HepG2 (cell line): Measurements from ENCODE around the gene SMARCA2. TPM values are rescaled to one million over a fixed set of nuclear protein-coding genes. Genes with fewer than 3 reads are reported as not detected.

Experiments
- ATAC-seq: fragments of 200-7000 bp; cut with Tn5 transposase; 3 replicates; pipeline ENCODE4 v1.9.1; 2020; ENCODE audit warnings: mild to moderate bottlenecking, moderate library complexity
- BruUV-seq: library from RNA; stranded (reverse); fragments of 400-500 nt; replicated peaks from 2 replicates; lab custom pipeline; 2021; lab: Mats Ljungman, UMichigan
- CTCF ChIA-PET: fragments of 300-600 bp; formaldehyde crosslinking; extraction: SDS; loops from one replicate; lab custom pipeline; 2021; ENCODE audit warnings: low total read pairs, inconsistent platforms, low intra/inter-chr PET ratio; lab: Yijun Ruan, JAX
- POLR2A ChIA-PET: fragments of 350-600 bp; sonication (Branson Sonifier 250); formaldehyde crosslinking; loops from one replicate; lab custom pipeline; 2020; ENCODE audit warnings: antibody characterized with exemption, inconsistent platforms; lab: Yijun Ruan, JAX
- DNase-seq: peaks from one replicate; pipeline ENCODE4 v3.0.0-alpha.2; 2015; ENCODE audit warnings: low spot score
- FAIRE-seq: peaks from 3 replicates; lab custom pipeline; 2011; peaks lifted over from hg19 to GRCh38; lab: Jason Lieb, UNC
- H2AFZ ChIP-seq: one replicate; pipeline ENCODE4 v1.6.1; 2011; ENCODE audit warnings: low read length, inconsistent platforms
- H3K27ac ChIP-seq: fragments of 300-600 bp; 3 replicates; pipeline ENCODE4 v1.8.0; 2011; ENCODE audit warnings: mixed run types, mild to moderate bottlenecking, mixed read lengths, low read length, inconsistent platforms; ENCODE audit not compliant: insufficient read depth; ENCODE audit errors: extremely low read length
- H3K27me3 ChIP-seq, 2 experiments: fragments of 200-600 bp in 1 of 2; 2 replicates in 1 of 2; 3 replicates in 1 of 2; pipeline versions ENCODE4 v1.6.0 to v1.8.0; 2011; ENCODE audit warnings: low read length in 2 of 2, mild to moderate bottlenecking in 2 of 2, moderate library complexity in 2 of 2, inconsistent platforms in 1 of 2; ENCODE audit not compliant: insufficient read depth in 2 of 2, control insufficient read depth in 1 of 2
- H3K36me3 ChIP-seq, 2 experiments: fragments of 200-600 bp in 1 of 2; replicated peaks in 1 of 2; 2 replicates in 1 of 2; 3 replicates in 1 of 2; pipeline versions ENCODE4 v1.5.1 to v1.8.0; 2011; ENCODE audit warnings: low read length in 2 of 2, inconsistent platforms in 1 of 2; ENCODE audit not compliant: insufficient read depth in 2 of 2, control insufficient read depth in 1 of 2
- H3K4me1 ChIP-seq: 2 replicates; pipeline ENCODE4 v1.5.1; 2012; ENCODE audit warnings: low read length, inconsistent platforms; ENCODE audit not compliant: insufficient read depth
- H3K4me2 ChIP-seq: 2 replicates; pipeline ENCODE4 v1.6.0; 2011; ENCODE audit warnings: low read depth, low read length, inconsistent platforms
- H3K4me3 ChIP-seq, 3 experiments: fragments of 200-600 bp in 1 of 3; sonication (generic), shearing (Covaris generic) in 1 of 3; replicated peaks in 1 of 3; 2 replicates each; pipeline ENCODE4 v1.5.1; 2011 to 2016; ENCODE audit warnings: low read length in 3 of 3, inconsistent platforms in 2 of 3, low read depth in 2 of 3, mild to moderate bottlenecking in 2 of 3, control low read depth in 1 of 3, mixed read lengths in 1 of 3; ENCODE audit not compliant: insufficient read depth in 1 of 3
- H3K79me2 ChIP-seq: one replicate; pipeline ENCODE4 v1.6.1; 2011; ENCODE audit warnings: low read length, inconsistent platforms; ENCODE audit not compliant: insufficient read depth
- H3K9ac ChIP-seq: 2 replicates; pipeline ENCODE4 v1.6.0; 2011; ENCODE audit warnings: mild to moderate bottlenecking, low read depth, low read length, inconsistent platforms; ENCODE audit not compliant: insufficient read depth
- H3K9me3 ChIP-seq: 2 replicates; pipeline ENCODE4 v1.5.1; 2012; ENCODE audit warnings: mild to moderate bottlenecking, low read length
- H4K20me1 ChIP-seq: 2 replicates; pipeline ENCODE4 v1.6.0; 2011; ENCODE audit warnings: inconsistent platforms, mild to moderate bottlenecking, low read length, moderate library complexity; ENCODE audit not compliant: insufficient read depth
- FOXP1 ChIP-seq, 2 experiments: fragments of 450-650 bp in 1 of 2; IDR thresholded peaks; 2 replicates each; pipeline ENCODE4 v1.6.1; 2017 to 2018; ENCODE audit warnings: antibody characterized with exemption in 1 of 2
- HOXD1 ChIP-seq: sonication (generic); formaldehyde crosslinking; IDR thresholded peaks from 2 replicates; pipeline ENCODE4 v1.5.0; 2020; ENCODE audit warnings: missing genetic modification reagents
- IKZF5 ChIP-seq: IDR thresholded peaks from 2 replicates; pipeline ENCODE4 v1.6.1; 2018; ENCODE audit warnings: missing genetic modification reagents, mild to moderate bottlenecking, missing compliant biosample characterization
- POLR2AphosphoS2 ChIP-seq: IDR thresholded peaks from 2 replicates; pipeline ENCODE4 v1.6.1; 2011; ENCODE audit warnings: low read depth, low read length, improper control_type of control experiment
- SNAPC4 ChIP-seq: sonication (generic); formaldehyde crosslinking; IDR thresholded peaks from 2 replicates; pipeline ENCODE4 v1.4.0; 2020; ENCODE audit warnings: mild to moderate bottlenecking, missing genetic modification reagents
- SPEN ChIP-seq: sonication (generic); formaldehyde crosslinking; IDR thresholded peaks from 2 replicates; pipeline ENCODE4 v1.5.1; 2020; ENCODE audit warnings: low read depth, mild to moderate bottlenecking, missing genetic modification reagents
- ZBTB7B ChIP-seq: sonication (generic); formaldehyde crosslinking; IDR thresholded peaks from 2 replicates; pipeline ENCODE4 v1.4.0; 2020; ENCODE audit warnings: missing genetic modification reagents
- ZIK1 ChIP-seq: sonication (generic); formaldehyde crosslinking; IDR thresholded peaks from 2 replicates; pipeline ENCODE4 v1.5.0; 2020; ENCODE audit warnings: mild to moderate bottlenecking, low read depth, missing genetic modification reagents, borderline replicate concordance
- ZNF205 ChIP-seq: IDR thresholded peaks from 2 replicates; pipeline ENCODE4 v1.6.1; 2018; ENCODE audit warnings: missing biosample characterization, missing genetic modification reagents
- ZNF256 ChIP-seq: sonication (generic); formaldehyde crosslinking; conservative IDR thresholded peaks from 2 replicates; pipeline ENCODE4 v1.4.0; 2020; ENCODE audit warnings: missing genetic modification reagents
- in situ Hi-C: cut with HindIII; loops from 2 replicates; pipeline ENCODE4 v1.10.0; 2017; ENCODE audit warnings: low pct_unique_long_range_greater_than_20kb; ENCODE audit not compliant: extremely low pct_ligation_motif_present
- intact Hi-C: fragments of 100-400 bp; cut with micrococcal nuclease; formaldehyde crosslinking; loops from one replicate; pipeline ENCODE4 v1.10.0; 2022; ENCODE audit not compliant: unreplicated experiment
- polyA plus RNA-seq, 8 experiments: library from polyadenylated mRNA; depleted of rRNA in 3 of 8; stranded (reverse) in 7 of 8; unstranded in 1 of 8; fragments of >200 nt; fragmentation: Illumina TruSeq in 4 of 8; extraction: Trizol in 4 of 8; gene quantifications; 2 replicates each; pipeline versions ENCODE4 v1.2.1 to v1.2.3, GENCODE V29; 2011 to 2016; ENCODE audit warnings: low read depth in 4 of 8, missing spikeins in 1 of 8, mixed read lengths in 1 of 8; ENCODE audit not compliant: insufficient read depth in 1 of 8
- total RNA-seq, 5 experiments: library from RNA; depleted of rRNA; stranded (reverse); fragments of >200 nt; fragmentation: Illumina TruSeq; extraction: Trizol; gene quantifications; 2 replicates each; pipeline ENCODE4 v1.2.3, GENCODE V29; 2016; ENCODE audit warnings: low read depth in 1 of 5
- TF ChIP-seq, protein P1 (sequence below): sonication (generic); formaldehyde crosslinking; IDR thresholded peaks from 2 replicates; pipeline ENCODE4 v1.4.0; 2020; ENCODE audit warnings: low read depth, missing genetic modification reagents

Gene SMARCA2
- total and polyA plus RNA-seq, 2 of the 13 experiments (the other 11 are each of a cell fraction or from before 2014, with no cell fraction given), result 22.5 to 23.7 TPM

- TF ChIP-seq IKZF5 (CRISPR knock-in tag) (no peak), ZNF256 (CRISPR knock-in tag) (no peak), SNAPC4 (CRISPR knock-in tag) (no peak), HOXD1 (CRISPR knock-in tag) (no peak)
These were observed 33.1 kb upstream of the SMARCA2 start (continued) for GRCh38 chr9:1982074-1982473.

DNA sequence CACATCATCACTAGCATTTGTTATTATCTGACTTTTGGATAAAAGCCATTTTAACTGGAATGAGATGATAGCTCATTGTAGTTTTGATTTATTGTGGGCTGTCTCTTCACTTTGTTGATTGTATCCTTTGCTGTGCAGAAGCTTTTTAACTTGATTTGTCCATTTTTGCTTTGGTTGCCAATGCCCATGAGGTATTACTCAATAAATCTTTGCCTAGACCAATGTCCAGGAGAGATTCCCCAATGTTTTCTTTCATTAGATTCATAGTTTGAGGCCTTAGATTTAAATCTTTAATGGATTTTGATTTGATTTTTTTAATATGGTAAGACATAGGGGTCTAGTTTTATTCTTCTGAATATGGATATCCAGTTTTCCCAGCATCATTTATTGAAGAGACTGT is 28.8 kb upstream of the SMARCA2 start:
- intact Hi-C loops, result no loop called here
- no peak for FAIRE-seq

More for the DNA sequence above, 28.8 kb upstream of the SMARCA2 start:
- Histone ChIP-seq H3K36me3 (no peaks in the 10 kb centered on the region), H3K9ac (no peak overlapping the region), H4K20me1 (no peaks in the 10 kb centered on the region), H3K4me3 (no peak overlapping the region), H3K4me1 (no peaks in the 10 kb centered on the region), H3K9me3 (no peaks in the 10 kb centered on the region), H3K4me2 (no peak overlapping the region), H3K79me2 (no peaks in the 10 kb centered on the region), H3K27me3 (no peaks in the 10 kb centered on the region), H2AFZ (no peak overlapping the region), H3K27ac (no peak overlapping the region)
- DNase-seq (no peak), ATAC-seq (no peak)
- CTCF ChIA-PET, result no interaction called here
- in situ Hi-C loops, result no loop called here
- no TSS peak for BruUV-seq
- no peak for TF ChIP-seq ZNF205
- TF ChIP-seq FOXP1 (IDR thresholded peaks at IDR 0.05), result no peak
- no peak for TF ChIP-seq FOXP1 (CRISPR knock-in tag; IDR thresholded peaks at IDR 0.05)
- TF ChIP-seq POLR2AphosphoS2, result no peak
- no peak for TF ChIP-seq ZBTB7B (CRISPR knock-in tag)
- TF ChIP-seq ZIK1 (CRISPR knock-in tag), result no peak
- no peak for TF ChIP-seq SPEN (CRISPR knock-in tag)
- TF ChIP-seq, protein P1, sequence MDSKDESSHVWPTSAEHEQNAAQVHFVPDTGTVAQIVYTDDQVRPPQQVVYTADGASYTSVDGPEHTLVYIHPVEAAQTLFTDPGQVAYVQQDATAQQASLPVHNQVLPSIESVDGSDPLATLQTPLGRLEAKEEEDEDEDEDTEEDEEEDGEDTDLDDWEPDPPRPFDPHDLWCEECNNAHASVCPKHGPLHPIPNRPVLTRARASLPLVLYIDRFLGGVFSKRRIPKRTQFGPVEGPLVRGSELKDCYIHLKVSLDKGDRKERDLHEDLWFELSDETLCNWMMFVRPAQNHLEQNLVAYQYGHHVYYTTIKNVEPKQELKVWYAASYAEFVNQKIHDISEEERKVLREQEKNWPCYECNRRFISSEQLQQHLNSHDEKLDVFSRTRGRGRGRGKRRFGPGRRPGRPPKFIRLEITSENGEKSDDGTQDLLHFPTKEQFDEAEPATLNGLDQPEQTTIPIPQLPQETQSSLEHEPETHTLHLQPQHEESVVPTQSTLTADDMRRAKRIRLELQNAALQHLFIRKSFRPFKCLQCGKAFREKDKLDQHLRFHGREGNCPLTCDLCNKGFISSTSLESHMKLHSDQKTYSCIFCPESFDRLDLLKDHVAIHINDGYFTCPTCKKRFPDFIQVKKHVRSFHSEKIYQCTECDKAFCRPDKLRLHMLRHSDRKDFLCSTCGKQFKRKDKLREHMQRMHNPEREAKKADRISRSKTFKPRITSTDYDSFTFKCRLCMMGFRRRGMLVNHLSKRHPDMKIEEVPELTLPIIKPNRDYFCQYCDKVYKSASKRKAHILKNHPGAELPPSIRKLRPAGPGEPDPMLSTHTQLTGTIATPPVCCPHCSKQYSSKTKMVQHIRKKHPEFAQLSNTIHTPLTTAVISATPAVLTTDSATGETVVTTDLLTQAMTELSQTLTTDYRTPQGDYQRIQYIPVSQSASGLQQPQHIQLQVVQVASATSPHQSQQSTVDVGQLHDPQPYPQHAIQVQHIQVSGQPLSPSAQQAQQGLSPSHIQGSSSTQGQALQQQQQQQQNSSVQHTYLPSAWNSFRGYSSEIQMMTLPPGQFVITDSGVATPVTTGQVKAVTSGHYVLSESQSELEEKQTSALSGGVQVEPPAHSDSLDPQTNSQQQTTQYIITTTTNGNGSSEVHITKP (CRISPR knock-in tag), result no peak
- POLR2A ChIA-PET, result no interaction called here
